GM19463 (cell line): ENCODE results near the gene SWT1.

Experiments used
- ATAC-seq: cut with Tn5 transposase; IDR thresholded peaks from one replicate; pipeline ENCODE4 v1.9.1; 2021; ENCODE audit warnings: mild to moderate bottlenecking, moderate library complexity; ENCODE audit not compliant: unreplicated experiment

Gene SWT1

GRCh38 chr1:185284533-185285276 lies 127.7 kb downstream of the SWT1 start:
- no peak for ATAC-seq

GRCh38 chr1:185287451-185287850 lies 130.5 kb downstream of the SWT1 start:
- ATAC-seq, result no peak

GRCh38 chr1:185288435-185288834 lies 131.5 kb downstream of the SWT1 start:
- ATAC-seq, result no peak

- no peak for ATAC-seq
Measured at GRCh38 chr1:185289880-185290279, 132.9 kb downstream of the SWT1 start.

GRCh38 chr1:185291159-185291558 lies 134.2 kb downstream of the SWT1 start:
- ATAC-seq, result no peak

GRCh38 chr1:185291652-185292051 lies 134.7 kb downstream of the SWT1 start:
- no peak for ATAC-seq

- ATAC-seq, result no peak
Measured at GRCh38 chr1:185292237-185292636, 135.3 kb downstream of the SWT1 start.

- ATAC-seq, result no peak
Measured at GRCh38 chr1:185293967-185294542, 137.1 kb downstream of the SWT1 start.

GRCh38 chr1:185295091-185295490 lies 138.1 kb downstream of the SWT1 start:
- ATAC-seq, result no peak

- no peak for ATAC-seq
Measured at GRCh38 chr1:185297982-185298381, 141.0 kb downstream of the SWT1 start.

- no peak for ATAC-seq
Measured at GRCh38 chr1:185300152-185300551, 143.2 kb downstream of the SWT1 start.

GRCh38 chr1:185305419-185305818 lies 148.5 kb downstream of the SWT1 start:
- ATAC-seq, result no peak

- no peak for ATAC-seq
Measured at GRCh38 chr1:185308126-185308525, 151.2 kb downstream of the SWT1 start.

- no peak for ATAC-seq
Measured at GRCh38 chr1:185309566-185309965, 152.6 kb downstream of the SWT1 start.

GRCh38 chr1:185311589-185312225 lies 154.7 kb downstream of the SWT1 start:
- ATAC-seq, result no peak

- no peak for ATAC-seq
Measured at GRCh38 chr1:185312361-185313138, 155.6 kb downstream of the SWT1 start.

GRCh38 chr1:185314411-185314810 lies 157.4 kb downstream of the SWT1 start:
- ATAC-seq, result no peak

- ATAC-seq, result no peak
Measured at GRCh38 chr1:185315445-185316071, 158.6 kb downstream of the SWT1 start.

- ATAC-seq, result peak; percentile 44
Measured at GRCh38 chr1:185316163-185317033, 159.4 kb downstream of the SWT1 start.
